AML-193 (cell line): ENCODE data around the gene CINP.
"Not testable (repeated sequence)": the region's sequence is repeated elsewhere in the genome, so short reads cannot be mapped to it uniquely, and the experiment has no call there.

Experiments
- DNase-seq, 2 experiments: peaks; one replicate each; lab custom pipeline; 2025; lab: John Stamatoyannopoulos, UW

CINP gene

DNA sequence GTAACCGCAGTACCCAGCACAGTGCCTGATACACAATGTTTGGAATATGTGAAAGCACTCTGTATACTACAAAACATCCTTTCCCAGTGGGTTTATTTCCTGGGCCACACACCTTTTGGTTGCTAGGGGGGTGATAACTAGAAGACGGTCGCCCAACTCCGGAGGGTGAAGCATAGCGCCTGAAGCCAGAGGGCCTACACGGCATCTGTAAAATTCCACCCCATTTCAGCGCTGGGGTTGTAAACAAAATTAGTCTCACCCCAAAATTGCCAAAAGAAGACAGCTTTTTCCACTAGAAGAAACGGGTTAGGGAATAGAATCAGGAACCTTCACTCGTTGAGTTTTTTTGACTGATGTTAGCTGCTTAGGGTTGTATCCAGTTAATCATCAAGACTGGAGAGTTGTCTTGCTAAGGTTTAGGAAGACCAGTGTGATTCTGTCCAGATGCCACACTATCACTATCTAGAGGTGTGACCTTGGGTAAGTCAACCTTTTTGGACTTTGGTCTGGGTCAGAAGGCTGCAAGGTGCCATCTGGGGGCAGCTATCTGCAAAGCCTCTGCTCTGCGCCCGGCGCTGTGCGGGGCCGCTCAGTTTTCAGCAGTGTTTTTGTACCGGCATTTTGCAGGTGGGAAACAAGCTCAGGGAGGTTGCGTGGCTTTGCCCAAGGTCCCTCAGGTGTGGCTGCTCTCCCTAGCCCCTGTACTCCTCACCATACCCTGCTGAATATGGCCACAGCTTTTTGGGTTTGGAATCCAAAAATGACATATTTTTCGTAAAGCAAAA lies 41.8 kb downstream of the CINP start:
- DNase-seq, result no peak

DNA sequence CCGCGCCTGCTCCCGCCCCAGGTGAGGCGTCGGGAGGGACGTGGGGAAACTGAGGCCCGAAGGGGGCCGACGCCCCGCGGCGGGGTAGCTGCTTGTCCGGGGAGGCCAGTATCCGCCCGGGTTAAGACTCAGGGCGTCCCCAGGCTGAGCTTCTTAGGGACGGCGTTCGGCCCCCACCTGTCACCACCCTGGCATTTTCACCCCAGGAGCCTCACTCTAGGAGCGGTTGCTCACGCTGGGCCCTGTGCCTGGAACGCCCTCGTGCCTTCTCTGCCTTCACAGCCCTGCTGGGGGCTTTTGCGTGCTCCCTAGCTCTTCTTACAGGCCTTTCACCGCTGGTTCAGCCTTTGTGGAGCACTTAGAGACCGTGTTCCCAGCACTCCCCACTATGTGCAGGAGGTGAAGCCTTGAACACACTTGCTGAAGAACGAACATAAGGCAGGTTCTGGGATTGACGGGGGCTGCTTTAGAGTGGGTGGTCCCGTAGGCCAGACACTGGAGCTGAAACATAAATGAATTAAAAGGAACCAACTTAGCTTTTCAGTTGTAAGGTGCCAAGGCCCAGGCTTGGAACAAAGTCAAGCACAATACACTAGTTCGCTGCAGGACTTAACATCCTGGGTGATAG lies 42.5 kb downstream of the CINP start:
- DNase-seq, result peak in 1 of 2 experiments; percentile 10

DNA sequence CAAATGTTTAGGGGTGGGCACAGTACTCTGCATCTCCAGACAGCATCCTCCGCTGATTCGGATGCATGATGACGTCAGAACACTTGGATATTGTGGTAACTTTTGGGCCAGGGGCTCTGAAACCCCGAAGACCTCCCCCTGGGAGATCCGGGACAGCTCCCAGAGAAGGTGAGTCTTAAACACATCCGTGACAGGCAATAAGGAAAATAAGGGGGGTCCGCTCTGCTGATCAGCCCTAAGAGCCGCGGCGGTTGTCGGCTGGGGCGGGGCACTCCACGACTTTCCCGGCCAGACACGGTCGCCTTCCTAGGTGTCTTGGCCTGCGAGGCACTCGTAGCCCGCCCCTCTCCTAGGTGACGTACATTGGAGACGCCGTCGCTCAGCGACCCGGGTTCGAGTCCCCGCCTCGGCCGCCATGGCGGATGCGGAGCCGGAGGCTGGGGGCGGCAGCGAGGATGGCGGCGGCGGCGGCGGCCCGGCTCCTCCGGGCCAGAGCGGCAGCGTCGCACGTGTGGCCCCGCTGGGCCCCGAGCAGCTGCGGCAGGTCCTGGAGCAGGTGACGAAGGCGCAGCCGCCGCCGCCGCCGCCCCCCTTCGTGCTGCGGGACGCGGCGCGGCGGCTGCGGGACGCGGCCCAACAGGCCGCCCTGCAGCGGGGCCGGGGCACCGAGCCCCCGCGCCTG lies 43.2 kb downstream of the CINP start, which contains the start of gene ZNF839:
ZNF839 (plus strand) TSS at position 396 of the 682 bp plus-strand sequence; CDS start at position 416, 20 bp downstream.
- peak; percentile 80 to 81 for DNase-seq

DNA sequence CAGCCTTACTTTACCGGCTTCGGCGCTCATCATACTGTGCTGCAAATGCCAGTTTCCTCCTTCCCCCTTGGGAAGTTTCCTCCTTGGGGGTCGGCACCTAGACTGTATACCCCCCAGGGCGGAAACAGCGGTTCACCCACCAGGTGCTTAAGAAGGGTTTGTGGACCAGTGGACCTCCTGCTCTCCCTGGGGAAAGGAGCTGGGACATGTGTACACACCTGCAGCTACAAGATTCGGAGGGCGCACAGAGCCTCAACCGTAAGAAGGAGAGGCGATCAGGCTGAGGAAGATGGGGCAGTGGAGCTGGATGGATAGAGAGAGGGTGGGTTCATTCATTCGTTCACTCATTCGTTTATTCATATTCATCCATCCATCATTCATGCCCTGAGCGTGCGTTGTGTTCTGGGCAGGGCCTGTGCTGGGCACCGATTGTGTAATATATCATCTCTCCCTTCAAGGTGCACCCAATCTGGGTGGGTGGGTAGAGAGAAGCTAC lies 43.9 kb downstream of the CINP start:
- DNase-seq, result no peak

DNA sequence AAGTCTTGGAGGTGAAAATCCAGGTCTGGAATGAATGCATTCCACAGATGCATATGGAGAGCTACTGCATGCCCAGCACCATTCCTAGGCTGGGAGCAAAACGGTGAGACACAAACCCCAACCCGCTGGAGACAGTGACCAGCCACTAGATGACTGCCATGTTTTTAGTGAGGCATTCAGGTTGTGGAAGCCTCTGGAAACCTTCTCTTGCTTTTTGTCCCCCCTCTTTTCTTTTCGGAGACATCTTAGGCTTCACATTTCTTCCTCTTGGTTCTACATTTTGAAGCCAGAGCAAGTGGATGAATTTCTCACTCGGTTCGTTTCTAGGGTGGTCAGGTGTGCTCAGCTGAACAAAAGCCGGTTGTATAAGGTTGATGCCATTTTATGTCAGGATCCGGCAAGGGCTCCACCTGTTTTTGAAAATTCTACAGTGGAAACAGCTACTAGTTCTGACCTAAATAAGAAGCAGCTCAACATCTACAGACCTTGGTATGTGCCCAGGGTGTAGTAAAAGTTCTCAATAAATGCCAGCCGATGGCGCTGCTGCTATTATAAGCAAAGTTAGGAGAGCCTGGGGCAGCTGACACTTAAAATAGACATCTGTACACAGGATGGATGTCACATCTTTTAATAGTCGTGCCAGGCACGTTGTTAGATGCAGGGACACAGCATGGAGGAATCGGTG lies 45.0 kb downstream of the CINP start:
- peak; percentile 74 to 75 for DNase-seq

DNA sequence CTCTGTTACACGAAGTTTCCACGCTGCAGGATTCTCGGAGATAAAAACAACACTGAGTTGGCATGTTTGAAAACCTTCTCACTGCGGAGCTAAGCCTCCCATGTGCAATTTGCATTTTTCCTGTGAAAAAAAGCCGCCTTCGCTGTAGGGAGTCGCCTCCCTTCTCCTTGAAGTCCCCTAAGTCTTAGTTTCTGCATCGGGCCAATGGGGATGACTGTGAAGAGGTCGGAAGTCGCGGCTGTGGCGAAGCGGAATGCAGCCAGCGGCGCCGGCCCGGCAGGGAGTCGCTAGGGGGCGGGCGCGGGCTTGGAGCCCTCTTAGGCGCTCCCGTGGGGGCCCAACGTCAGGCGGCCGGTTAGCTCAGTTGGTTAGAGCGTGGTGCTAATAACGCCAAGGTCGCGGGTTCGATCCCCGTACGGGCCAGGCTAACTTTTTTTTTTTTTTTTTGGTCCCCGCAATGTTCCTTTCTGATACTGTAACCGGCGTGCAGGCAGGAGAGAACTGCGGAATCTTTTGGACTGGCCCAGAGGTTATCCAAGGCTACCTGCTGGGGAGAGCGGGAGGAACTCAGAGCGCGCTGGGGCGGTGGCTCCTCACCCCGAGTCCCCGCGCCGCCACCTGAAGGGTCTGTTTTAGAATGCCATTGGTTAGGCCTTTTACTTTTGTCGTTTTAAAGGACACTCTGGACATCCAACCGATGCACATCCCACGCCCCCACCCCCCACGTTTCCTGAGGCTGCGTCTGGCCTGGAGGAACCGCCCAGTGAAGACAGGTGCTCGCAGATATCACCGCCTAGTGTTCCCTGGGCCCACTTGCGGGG lies 45.7 kb downstream of the CINP start:
- peak; percentile 80 for DNase-seq

DNA sequence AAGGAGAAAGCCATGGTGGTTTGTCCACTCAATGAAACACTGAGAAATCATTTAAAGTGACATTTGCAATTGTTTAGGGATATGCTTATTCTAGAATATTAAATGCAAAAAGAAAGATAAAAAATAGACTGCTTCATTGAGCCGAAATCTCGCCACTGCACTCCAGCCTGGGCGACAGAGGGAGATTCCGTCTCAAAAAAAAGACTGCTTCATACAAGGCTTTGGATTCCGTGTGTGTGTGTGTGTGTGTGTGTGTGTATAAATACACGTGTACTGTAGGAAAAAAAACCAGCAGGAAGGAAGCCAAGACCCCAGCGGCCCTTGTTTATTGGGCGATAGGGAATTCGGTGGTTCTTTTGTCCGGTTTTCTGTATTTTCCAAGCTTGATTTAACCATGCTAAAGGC lies 46.4 kb downstream of the CINP start:
- peak; percentile 37 to 41 for DNase-seq

DNA sequence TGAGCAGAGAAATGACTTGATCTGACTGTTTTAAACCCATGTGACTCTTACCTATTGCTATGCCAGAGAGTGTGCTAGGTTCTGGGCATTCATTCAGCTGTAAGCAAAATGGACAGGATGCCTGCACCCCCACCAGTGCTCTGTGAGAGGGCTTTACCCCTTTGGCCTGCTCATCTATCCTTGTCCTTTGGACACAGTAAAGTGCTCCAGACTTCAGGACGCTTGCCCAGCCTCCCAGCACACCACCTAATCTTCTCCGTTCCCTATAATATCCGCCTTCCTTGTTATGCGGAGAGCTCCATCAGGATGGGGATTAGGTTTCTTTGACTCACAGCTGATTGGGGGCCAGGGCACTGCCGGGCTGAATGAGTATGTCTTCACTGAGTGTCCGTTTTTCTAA lies 47.6 kb downstream of the CINP start:
- DNase-seq, result no peak

DNA sequence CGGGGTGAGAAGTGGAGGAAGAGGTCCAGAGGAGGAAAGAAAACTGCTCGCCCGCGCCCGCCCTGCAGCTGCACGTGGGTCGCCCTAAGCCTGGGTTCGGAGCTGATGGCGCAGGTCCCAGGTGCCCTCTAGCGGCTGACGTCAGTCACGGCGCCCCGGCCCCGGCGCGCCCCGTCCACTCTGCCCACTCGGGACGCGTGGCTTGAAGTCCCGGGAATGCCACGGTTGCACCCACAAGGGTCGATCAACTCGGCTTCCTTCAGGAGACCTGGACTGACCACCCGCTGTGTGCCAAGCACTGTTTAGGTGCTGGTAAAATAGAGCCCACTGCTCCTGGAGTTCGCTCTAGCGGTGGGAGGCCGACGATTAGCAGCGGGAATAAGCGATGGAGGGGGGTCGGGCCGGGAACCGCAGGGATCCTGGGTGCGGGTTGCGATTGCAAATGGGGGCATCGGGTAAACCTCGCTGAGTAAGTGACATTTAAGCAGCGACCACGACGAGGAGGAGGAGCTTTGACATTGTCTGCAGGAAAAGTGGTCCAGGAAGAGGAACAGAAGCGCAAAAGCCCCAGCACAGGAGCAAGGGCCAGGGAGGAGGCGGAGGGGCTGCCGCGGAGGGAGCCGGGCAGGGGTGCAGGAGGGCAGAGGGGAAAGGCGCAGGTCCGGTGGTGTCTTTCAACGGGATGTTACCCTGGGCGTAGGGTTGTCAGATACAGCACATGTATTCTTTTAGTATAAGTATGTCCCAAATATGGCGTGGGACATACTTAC lies 48.3 kb downstream of the CINP start:
- DNase-seq, result peak; percentile 77 to 78

DNA sequence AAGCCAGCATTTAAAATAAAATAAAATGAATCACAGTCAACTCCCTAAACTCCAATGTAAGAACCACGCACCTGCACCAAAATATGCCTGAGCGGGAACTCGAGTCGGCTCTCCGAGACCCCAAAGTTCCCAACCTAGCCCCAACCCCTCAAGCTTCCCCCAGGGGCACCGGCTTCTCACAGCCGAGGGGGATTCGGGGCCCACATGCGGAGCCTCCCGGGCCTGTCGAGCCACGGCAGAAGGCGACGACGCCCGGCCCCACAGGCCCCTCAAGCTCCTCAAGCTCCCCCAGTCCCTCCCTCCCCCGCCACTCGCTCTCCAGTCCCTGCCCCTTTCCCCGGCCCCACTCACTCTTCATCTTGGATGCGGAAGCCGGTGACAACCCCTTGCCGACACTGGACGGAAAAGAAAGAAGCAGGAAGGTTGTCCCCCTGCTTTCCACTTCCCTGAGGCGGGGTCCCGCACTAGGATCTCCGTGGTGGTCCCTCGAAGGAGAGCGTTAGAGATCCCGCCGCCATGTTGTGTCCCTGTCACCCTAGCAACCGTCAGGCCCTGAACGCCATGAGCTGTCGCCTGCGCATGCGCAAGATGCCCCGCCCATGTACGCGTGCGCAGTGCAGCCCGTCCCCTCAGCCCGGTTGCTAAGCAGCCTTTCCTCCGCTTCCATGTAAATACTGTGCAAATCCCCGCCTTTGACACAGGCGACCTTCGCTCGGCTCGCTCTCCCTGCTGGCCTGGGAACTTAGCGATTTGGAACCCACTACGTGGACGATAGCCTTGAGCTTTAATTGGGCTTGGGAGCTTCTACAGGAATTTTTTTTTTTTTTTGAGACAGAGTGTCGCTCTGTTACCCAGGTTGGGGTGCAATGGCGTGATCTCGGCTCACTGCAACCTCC lies 57.8 kb downstream of the CINP start, which contains the start of gene MOK:
MOK (minus strand) TSS at position 554 of the 896 bp plus-strand sequence; CDS start at position 358, 196 bp downstream.
- DNase-seq, result peak; percentile 93 to 95

DNA sequence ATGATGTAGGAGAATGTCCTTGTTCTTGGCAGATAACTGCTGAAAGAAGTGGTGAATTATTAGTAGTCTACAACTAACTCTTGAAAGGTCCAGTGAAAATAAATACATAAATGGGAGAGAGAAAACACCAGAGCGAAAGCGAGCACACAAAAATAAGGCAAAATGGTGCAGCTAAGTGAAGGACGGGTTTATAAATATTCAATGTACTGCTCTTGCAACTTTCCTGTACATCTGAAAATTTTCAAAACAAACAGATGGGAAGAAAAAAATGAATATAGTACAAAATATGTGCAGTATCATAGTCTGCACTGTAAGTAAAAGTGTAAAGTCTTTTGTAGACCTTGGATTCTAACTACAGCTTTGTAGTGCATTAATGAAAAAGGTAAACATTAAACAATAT lies 59.0 kb downstream of the CINP start:
- no peak for DNase-seq

DNA sequence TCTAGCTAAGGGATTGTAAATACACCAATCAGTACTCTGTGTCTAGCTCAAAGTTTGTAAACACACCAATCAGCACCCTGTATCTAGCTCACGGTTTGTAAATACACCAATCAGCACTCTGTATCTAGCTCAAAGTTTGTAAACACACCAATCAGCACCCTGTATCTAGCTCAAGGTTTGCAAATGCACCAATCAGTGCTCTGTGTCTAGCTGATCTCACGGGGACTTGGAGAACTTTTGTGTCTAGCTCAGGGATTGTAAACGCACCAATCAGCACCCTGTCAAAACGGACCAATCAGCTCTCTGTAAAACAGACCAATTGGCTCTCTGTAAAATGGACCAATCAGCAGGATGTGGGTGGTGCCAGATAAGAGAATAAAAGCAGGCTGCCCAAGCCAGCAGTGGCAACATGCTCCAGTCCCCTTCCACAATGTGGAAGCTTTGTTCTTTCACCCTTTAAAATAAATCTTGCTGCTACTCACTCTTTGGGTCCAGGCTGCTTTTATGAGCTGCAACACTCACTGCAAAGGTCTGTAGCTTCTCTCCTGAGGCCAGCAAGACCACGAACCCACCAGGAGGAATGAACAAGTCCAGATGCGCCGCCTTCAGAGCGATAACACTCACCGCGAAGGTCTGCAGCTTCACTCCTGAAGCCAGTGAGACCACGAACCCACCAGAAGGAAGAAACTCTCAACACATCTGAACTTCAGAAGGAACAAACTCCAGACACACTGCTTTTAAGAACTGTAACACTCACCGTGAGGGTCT lies 64.2 kb downstream of the CINP start:
- DNase-seq, result not testable (repeated sequence)
